ENCODE data around the gene ANO2. TPM values are rescaled to one million over a fixed set of nuclear protein-coding genes. Genes with fewer than 3 reads are reported as not detected.

ANO2 gene
- total RNA-seq, 1 experiment from 2014 or later: not detected

DNA sequence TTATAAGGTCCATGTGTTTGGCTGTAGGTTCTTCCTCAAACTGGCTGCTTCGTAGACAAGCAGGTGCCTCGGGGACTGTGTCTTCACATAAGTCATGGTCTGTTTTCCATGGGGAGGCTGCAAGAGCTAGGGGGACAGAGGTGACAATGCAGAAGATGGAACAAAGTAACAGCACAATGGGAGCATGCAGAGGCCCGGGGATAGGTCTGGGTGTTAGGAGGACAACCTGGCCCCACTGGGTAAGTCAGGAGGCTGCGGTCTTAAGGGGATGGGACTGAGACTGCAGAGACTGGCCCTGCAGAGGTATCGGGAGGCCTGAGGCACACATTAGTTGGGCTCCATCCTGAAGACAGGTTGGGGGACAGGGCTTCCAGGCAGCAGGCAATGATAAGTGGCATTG is 424.2 kb downstream of the ANO2 start:
- DNase-seq (ENCODE audit: low spot score): no peak

DNA sequence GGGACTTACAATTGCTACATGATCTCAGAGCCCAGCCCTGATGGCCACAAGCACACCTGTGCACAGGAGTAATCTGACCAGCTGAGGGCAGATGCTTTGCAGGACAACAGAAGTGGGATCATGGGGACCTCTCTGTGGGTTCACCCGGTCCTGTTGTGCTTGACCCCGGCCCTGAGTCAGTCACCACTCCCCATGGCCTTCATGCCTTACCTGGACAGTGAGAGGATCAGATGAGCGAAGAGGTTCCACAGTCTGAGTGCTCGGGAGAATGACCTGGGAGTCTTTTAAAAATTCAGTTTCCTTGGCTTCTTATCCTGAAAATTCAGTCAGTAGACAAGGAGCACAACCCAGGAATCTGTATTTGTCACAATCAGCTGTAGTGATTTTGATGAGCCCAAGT is 425.0 kb downstream of the ANO2 start:
- DNase-seq (ENCODE audit: low spot score): no peak

GRCh38 chr12:5518584-5519365 is 426.3 kb downstream of the ANO2 start:
- DNase-seq (ENCODE audit: low spot score): no peak

DNA sequence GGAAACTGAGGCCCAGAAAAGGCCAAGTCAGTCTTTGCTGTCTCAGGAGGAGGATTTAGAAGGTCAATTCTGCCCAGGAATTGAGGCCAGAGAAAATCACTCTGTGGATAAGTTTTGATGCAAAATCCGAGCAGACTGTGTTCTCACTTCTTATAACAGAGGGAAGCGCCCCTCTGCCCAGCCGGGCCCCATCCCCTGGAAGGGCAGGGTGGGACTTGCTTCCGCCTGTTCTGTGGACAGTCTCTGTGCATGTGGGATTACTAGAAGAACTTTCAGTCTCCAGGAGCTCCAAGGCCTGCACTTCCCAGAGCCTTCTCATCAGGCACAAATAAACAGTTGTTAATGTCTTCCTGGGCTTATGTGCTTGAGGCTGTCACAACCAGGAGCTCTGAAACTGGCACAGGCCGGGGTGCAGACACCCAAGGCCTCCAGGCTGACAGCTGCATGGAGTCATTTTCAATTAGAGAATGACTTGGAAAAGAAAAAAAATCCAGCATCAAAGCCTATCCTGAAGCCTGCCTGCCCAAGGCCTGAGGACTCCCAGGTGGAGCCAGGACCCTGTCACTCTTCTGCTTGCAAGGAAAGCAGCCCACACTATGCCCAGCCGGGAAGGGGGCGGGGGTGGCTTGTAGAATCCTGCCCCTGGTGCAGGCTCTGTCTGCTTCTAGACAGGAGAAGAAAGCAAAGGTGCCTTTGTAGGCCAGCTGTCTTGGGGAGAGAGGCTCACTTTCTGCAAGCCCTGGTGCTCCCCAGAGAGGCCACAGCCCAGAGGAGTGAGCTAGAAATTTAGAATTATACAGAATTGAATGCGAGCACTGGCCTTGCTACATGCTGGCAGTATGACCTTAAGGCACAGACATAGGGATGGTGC is 428.5 kb downstream of the ANO2 start:
- DNase-seq (ENCODE audit: low spot score): no peak

GRCh38 chr12:5515458-5515857 is 429.6 kb downstream of the ANO2 start:
- DNase-seq (ENCODE audit: low spot score): no peak

DNA sequence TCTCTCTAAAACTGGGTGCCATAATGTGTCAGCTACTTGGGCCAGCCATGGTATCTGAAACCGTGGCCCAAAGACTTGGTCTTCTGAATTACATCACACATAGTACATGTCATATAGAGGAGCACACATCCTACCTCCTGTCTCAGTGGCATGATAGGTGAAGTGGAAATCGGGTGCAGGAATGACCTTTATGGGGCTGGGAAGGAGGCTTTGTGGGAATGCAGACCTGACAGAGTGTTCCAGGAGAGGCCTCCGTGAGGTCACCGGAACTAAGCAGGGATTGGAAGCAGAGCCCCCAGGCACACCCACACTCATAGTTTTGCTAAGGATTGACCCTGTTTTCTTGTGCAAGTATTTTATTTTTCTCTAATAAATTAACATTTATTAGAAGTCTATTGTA is 430.5 kb downstream of the ANO2 start:
- no peak for DNase-seq (ENCODE audit: low spot score)

- no peak for DNase-seq (ENCODE audit: low spot score)
Measured at GRCh38 chr12:5514016-5514415, 431.0 kb downstream of the ANO2 start.

DNA sequence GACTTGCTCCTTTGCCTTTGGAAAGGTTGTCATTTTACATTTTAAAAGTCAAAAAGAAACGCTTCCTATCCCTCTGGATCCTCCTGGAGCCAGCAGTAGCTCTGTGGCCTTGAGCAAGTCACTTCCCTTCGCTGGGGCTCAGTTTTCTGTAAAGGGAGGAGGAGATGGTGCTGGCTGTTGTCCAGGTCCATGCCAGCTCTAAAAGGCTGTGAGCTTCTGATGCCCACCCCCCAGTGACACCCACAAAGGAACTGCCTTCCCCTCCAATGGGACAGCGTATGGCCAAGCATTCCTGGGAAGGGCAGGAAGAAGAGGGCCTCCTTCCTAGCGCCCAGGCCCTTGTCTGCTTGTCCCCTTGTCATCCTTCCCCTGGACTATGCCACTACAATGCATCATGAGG is 431.7 kb downstream of the ANO2 start:
- DNase-seq (ENCODE audit: low spot score): no peak

Small RNA genes within 50 kb of the gene (small RNA-seq; reads per million reads assigned to genes)
- gene AC137627.1: not detected

Other genes starting within 250 kb of the ANO2 start
- under 0.01 TPM in 1 of 2 replicates, not detected in the other for gene VWF, start 179.4 kb upstream of the ANO2 start, total RNA-seq (2014; rRNA removed; shearing (Covaris generic))

Data from HT-29 (cell line).